GM18951 (cell line): Measurements from ENCODE around the gene SPDL1.
A peak's percentile ranks its signal among the peaks of the same experiment; 100 is the strongest.

ENCODE experiments used
- POLR2A ChIP-seq: IDR thresholded peaks from 4 replicates; pipeline ENCODE4 v1.6.1; 2011; ENCODE audit warnings: mild to moderate bottlenecking; ENCODE audit not compliant: insufficient read length, insufficient read depth; ENCODE audit errors: extremely low read depth
- in situ Hi-C: fragments of 300-500 bp; cut with MboI; formaldehyde crosslinking; loops from one replicate; pipeline ENCODE4 v1.12.0; 2022; ENCODE audit warnings: low sequenced_read_pairs, mixed read lengths, inconsistent platforms; ENCODE audit not compliant: unreplicated experiment

The SPDL1 gene

DNA sequence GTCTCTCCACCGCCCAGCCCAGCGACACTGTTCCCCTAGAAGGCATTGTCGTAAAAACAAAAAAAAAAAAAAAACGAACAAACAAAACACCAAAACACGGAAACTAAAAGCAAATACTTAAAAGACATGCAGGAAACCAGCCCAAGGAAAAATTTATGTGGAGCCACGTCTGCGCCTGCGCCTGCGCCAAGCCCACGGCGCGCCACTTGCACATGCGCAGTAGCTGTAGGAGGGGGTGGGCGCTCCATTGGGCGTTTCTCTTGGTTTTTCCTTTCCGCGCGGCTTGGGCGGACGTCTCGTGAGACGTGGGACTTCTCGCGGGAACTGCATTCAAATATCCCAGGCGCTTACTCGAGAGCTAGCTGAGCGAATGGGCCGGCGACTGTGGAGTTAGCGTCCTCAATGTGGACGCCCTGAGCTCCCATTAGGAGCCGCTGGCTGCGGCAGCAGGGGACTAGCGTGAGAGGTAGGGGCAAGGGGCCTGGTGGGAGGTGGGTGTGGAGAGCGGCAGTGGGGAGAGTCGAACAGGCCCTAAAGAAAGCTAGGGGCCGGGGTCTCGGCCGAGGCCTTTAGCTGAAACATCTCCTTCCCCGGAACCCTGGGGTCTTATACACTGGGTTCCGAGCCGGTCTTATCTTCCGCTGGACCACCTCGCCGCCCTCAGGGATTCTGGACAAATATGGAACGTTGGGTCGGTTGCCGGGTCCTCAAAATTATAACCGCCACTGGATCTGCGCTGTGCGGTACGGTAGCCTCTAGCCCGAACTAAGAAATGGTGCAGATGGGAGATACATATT is at the start of gene SPDL1:
Gene SPDL1 (plus strand): TSS at position 350 of the 797 bp plus-strand sequence. CDS start 4,644 bp downstream, outside the sequence.
- peak; percentile 93 for TF ChIP-seq POLR2A

GRCh38 chr5:169534311-169534880 is 49.2 kb upstream of the SPDL1 start:
- in situ Hi-C loops, result no loop called here
- TF ChIP-seq POLR2A, result no peak

More for the DNA sequence above, at the start of gene SPDL1:
- in situ Hi-C loops, result no loop called here

GRCh38 chr5:169534939-169535338 is 48.6 kb upstream of the SPDL1 start:
- TF ChIP-seq POLR2A, result no peak

DNA sequence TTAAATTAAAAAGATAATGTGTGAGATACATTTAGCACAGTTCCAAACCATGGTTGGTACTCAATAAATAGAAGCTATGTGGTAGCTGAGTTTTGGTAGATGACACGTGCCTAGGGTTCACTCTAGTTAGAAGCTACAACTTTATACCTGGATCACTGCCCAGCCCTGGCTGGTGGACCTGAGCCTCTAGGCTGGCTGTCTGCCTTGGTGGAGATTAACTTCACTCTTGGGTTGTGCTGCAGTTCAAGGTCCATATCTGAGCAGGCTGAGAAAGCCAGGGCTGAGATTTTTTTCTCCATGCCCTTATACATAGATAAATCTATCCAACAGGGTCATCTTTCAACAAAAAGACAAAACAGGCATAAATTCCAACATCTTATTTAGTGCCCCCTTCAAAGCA is 44.6 kb upstream of the SPDL1 start:
- no peak for TF ChIP-seq POLR2A

More at GRCh38 chr5:169534939-169535338, 48.6 kb upstream of the SPDL1 start:
- in situ Hi-C loops, result no loop called here

DNA sequence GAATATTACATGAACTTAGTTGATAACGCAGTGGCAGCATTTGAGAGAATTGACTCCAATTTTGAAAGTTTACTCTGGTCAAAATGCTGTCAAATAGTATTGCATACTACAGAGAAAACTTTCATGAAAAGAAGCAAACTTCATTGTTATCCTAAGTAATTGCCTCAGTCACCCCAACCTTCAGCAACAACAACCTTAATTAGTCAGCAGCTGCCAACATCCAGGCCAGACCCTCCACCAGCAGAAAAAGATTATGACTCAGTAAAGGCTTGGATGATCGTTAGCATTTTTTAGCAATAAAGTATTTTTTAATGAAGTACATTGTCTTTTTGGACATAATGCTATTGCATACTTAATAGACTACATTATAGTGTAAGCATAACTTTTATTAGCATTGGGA is 40.8 kb upstream of the SPDL1 start:
- TF ChIP-seq POLR2A, result no peak
- in situ Hi-C loops, result no loop called here

More for the DNA sequence above, 44.6 kb upstream of the SPDL1 start:
- in situ Hi-C loops, result no loop called here

GRCh38 chr5:169544264-169544950 is 39.2 kb upstream of the SPDL1 start:
- in situ Hi-C loops, result no loop called here

DNA sequence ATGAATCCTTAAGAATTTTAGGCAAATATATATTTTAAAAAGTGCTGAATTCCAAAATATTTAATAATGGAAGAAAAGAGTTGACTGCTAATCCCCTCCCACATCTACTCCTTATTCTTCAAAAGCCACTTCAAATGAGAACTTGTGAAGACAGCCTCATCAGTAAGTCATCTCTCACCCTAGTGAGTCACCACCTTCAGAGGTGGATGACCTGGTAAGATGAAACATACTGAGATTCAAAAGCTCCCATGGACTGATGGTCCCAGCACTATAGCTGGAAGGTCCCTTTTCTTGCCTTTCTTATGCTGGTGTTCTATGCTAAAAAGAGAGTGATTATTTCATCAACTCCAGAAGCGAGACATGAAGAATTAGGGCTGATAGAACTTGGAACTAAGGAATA is 37.8 kb upstream of the SPDL1 start:
- in situ Hi-C loops, result no loop called here
- no peak for TF ChIP-seq POLR2A

More at GRCh38 chr5:169544264-169544950, 39.2 kb upstream of the SPDL1 start:
- no peak for TF ChIP-seq POLR2A

DNA sequence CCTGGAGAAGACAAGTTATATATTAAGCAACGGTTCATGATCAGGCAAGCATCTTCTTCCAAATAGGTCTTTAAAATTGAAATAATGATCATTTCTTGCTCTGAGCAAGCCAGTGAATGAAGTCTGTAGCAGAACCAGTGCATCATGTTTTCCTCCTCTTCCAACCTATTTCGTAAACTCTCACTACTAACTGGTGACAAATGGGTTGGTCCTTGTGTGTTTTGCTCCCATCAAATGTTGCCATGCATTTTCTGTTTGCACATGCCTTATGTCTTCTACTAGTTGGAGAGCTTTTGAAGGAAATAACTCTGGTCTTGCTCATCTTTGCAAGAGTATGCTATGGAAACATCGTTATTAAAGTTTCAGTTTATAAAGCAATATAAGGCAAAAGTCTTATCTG is 37.2 kb upstream of the SPDL1 start:
- in situ Hi-C loops, result no loop called here
- no peak for TF ChIP-seq POLR2A

DNA sequence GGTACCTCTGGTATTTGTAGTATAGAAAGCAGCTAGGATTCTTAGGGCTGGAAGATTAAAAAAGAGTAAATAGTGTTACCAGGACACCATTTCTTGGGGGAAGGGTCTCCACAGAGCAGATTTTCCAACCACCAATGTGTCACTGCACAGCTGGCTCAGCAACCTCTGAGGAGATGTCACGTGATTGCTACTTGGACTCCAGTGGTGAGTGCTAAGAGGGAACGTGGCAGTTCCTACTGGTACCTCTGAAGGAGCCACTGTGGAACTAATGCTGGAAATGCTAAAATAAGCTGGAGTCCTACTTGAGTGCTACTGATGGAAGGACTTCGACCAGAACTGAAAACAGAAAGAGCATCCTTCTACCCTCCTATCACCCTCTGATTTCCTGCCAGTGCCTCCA is 36.1 kb upstream of the SPDL1 start:
- in situ Hi-C loops, result no loop called here

GRCh38 chr5:169548315-169548714 is 35.3 kb upstream of the SPDL1 start:
- in situ Hi-C loops, result no loop called here
- TF ChIP-seq POLR2A, result no peak

More for the DNA sequence above, 36.1 kb upstream of the SPDL1 start:
- TF ChIP-seq POLR2A, result no peak

DNA sequence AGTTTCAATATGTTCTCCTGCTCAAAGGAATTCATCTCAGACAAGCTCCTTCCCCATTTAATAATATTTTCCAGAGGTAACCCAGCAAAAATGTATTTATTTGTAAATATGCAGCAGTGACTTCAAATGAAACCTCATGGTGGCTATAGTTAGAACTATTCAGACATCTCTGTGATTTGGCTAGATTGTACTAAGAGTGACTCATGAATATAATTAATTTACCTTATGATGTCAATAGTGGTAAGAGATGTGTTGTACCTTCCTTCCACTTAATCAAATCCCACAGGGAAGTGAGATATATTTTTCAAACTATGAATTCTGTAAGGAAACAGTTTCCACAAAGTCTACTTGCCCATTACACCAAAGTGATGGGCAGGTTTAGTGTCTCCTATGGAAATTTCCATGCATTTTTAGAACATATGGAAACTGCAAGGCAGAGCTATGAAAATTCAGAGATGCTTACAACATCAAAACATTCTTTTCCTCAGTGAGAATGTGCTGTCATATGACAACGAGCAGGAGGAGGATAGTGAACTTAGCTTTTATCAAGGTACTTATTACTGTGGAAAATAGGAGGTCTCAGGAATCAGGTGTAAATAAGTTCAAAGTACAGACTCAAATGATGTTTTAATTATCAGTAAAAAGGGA is 34.0 kb upstream of the SPDL1 start:
- TF ChIP-seq POLR2A, result no peak
- in situ Hi-C loops, result no loop called here

DNA sequence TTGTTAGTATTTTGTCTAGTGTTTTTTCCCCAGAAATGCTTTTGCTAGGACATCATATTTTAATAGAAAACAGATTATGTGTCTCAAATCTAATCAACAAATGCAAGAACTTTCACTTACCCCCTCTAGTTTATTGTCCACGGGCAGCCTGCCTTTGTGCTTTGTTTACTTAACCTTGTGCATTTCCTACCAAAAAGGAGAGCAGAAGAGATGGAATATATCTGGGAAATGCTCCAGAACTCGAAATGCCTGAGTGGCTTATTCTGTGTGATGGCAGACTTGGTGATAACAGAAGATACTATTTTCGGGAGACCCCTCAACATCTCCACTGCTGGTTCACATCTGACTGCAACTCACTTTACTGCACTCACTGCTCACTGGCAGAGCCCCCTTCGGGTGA is 33.3 kb upstream of the SPDL1 start:
- TF ChIP-seq POLR2A, result no peak
- in situ Hi-C loops, result no loop called here

GRCh38 chr5:169551146-169551545 is 32.4 kb upstream of the SPDL1 start:
- in situ Hi-C loops, result no loop called here
- no peak for TF ChIP-seq POLR2A
